Thoracic aorta (tissue), 2 donors: ENCODE measurements around the gene TMCO6. TPM values are rescaled to one million over a fixed set of nuclear protein-coding genes. Genes with fewer than 3 reads are reported as not detected.
A peak's percentile ranks its signal among the peaks of the same experiment; 100 is the strongest.

Experiments used
- ATAC-seq: fragments of 150-250 bp; one replicate; pipeline ENCODE4 v1.8.0; 2017; ENCODE audit warnings: low read depth; ENCODE audit not compliant: insufficient number of reproducible peaks, low FRiP score
- DNase-seq: peaks from one replicate; pipeline ENCODE4 v3.0.0-alpha.2; 2020; ENCODE audit warnings: low spot score
- H3K27ac ChIP-seq, 2 donors: fragments of 200-600 bp; sonication (generic); 1 replicate in 1 of 2; 2 replicates in 1 of 2; pipeline ENCODE4 v1.5.1; 2016; ENCODE audit warnings: mild to moderate bottlenecking in 2 of 2, moderate library complexity in 2 of 2
- H3K27me3 ChIP-seq: fragments of 200-600 bp; sonication (generic); replicated peaks from 2 replicates; pipeline ENCODE4 v1.6.0; 2016; ENCODE audit warnings: mild to moderate bottlenecking; ENCODE audit not compliant: insufficient read depth
- H3K36me3 ChIP-seq: fragments of 200-600 bp; sonication (generic); one replicate; pipeline ENCODE4 v1.5.1; 2016
- H3K4me1 ChIP-seq, 2 donors: fragments of 200-600 bp; sonication (generic); 1 replicate in 1 of 2; 2 replicates in 1 of 2; pipeline versions ENCODE4 v1.5.1 to v1.6.0; 2016; ENCODE audit warnings: low read depth in 2 of 2, mild to moderate bottlenecking in 1 of 2; ENCODE audit not compliant: control insufficient read depth in 1 of 2
- H3K4me3 ChIP-seq: fragments of 200-600 bp; sonication (generic); 2 replicates; pipeline ENCODE4 v1.5.1; 2016; ENCODE audit warnings: mild to moderate bottlenecking
- H3K9me3 ChIP-seq: fragments of 200-600 bp; sonication (generic); 2 replicates; pipeline ENCODE4 v1.5.1; 2016
- CTCF ChIP-seq: fragments of 200-600 bp; sonication (generic); IDR thresholded peaks from one replicate; pipeline ENCODE4 v1.5.1; 2019; ENCODE audit warnings: antibody characterized with exemption
- total RNA-seq, 2 donors: library from RNA; depleted of rRNA; stranded (reverse); fragments of >200 nt; gene quantifications; one replicate each; pipeline versions ENCODE4 v1.1.0 to v1.2.3, GENCODE V29; 2016

TMCO6 gene
- total RNA-seq, 2 donors from 2014 or later = 11.4 to 13.5 TPM

- peaks cover 4 to 12% of the 10 kb centered on the region in 2 donors for H3K4me1 ChIP-seq
- no peak for ATAC-seq
- peak overlapping the region; percentile 76 for H3K4me3 ChIP-seq
- TF ChIP-seq CTCF = no peak
- no peaks in the 10 kb centered on the region for H3K27me3 ChIP-seq
- H3K9me3 ChIP-seq = no peaks in the 10 kb centered on the region
- H3K27ac ChIP-seq = peak overlapping the region in 1 of 2 donors; percentile 63
- H3K36me3 ChIP-seq = no peaks in the 10 kb centered on the region
- no peak for DNase-seq
Measured at GRCh38 chr5:140630292-140631035, 8.8 kb upstream of the TMCO6 start.

GRCh38 chr5:140631036-140631417, 8.2 kb upstream of the TMCO6 start:
- Histone ChIP-seq H3K4me1 (peaks cover 4 to 12% of the 10 kb centered on the region in 2 donors), H3K27ac (peak overlapping the region in 1 of 2 donors; percentile 63), H3K4me3 (peak overlapping the region; percentile 76), H3K36me3 (no peaks in the 10 kb centered on the region), H3K27me3 (no peaks in the 10 kb centered on the region), H3K9me3 (no peaks in the 10 kb centered on the region)
- DNase-seq = no peak
- TF ChIP-seq CTCF = no peak
- ATAC-seq = no peak

GRCh38 chr5:140631831-140632365, 7.4 kb upstream of the TMCO6 start:
- no peaks in the 10 kb centered on the region for H3K9me3 ChIP-seq
- peaks cover 4 to 12% of the 10 kb centered on the region in 2 donors for H3K4me1 ChIP-seq
- H3K36me3 ChIP-seq = no peaks in the 10 kb centered on the region
- H3K4me3 ChIP-seq = peak overlapping the region; percentile 76
- no peak for DNase-seq
- peak overlapping the region; percentile 30 to 63 for H3K27ac ChIP-seq
- TF ChIP-seq CTCF = no peak
- no peak for ATAC-seq
- H3K27me3 ChIP-seq = no peaks in the 10 kb centered on the region

GRCh38 chr5:140632366-140633020, 6.8 kb upstream of the TMCO6 start:
- H3K4me3 ChIP-seq = peak overlapping the region; percentile 76
- H3K27me3 ChIP-seq = no peaks in the 10 kb centered on the region
- H3K9me3 ChIP-seq = no peaks in the 10 kb centered on the region
- H3K36me3 ChIP-seq = no peaks in the 10 kb centered on the region
- peaks cover 4 to 12% of the 10 kb centered on the region in 2 donors for H3K4me1 ChIP-seq
- ATAC-seq (no peak), DNase-seq (no peak)
- TF ChIP-seq CTCF = no peak
- H3K27ac ChIP-seq = peak overlapping the region in 1 of 2 donors; percentile 63

- H3K27me3 ChIP-seq = no peaks in the 10 kb centered on the region
- peak within 1 kb of the TSS in 1 of 2 donors; percentile 63 for H3K27ac ChIP-seq
- peak within 1 kb of the TSS; percentile 76 for H3K4me3 ChIP-seq
- ATAC-seq = no peak
- peaks cover 4 to 12% of the 10 kb centered on the region in 2 donors for H3K4me1 ChIP-seq
- no peaks in the 10 kb centered on the region for H3K36me3 ChIP-seq
- no peak for DNase-seq
- no peaks in the 10 kb centered on the region for H3K9me3 ChIP-seq
- no peak for TF ChIP-seq CTCF
Measured at GRCh38 chr5:140633021-140633471, 6.2 kb upstream of the TMCO6 start, which contains the start of gene CD14. Gene CD14 (minus strand): TSS chr5:140633175. CDS start chr5:140633071, 104 bp downstream.
